IPS-20b (cell line): ENCODE measurements around the gene GLT6D1.
"Not testable (repeated sequence)": the region's sequence is repeated elsewhere in the genome, so short reads cannot be mapped to it uniquely, and the experiment has no call there.

Source experiments
- H3K27ac ChIP-seq: one replicate; pipeline ENCODE4 v1.5.1; 2013; ENCODE audit warnings: low read length
- H3K27me3 ChIP-seq: 2 replicates; pipeline ENCODE4 v1.6.1; 2013; ENCODE audit warnings: mild to moderate bottlenecking, low read length, inconsistent platforms; ENCODE audit not compliant: insufficient read depth
- H3K36me3 ChIP-seq: 2 replicates; pipeline ENCODE4 v1.6.1; 2013; ENCODE audit warnings: low read depth, mild to moderate bottlenecking, inconsistent platforms, low read length, moderate library complexity; ENCODE audit not compliant: insufficient read depth
- H3K4me1 ChIP-seq: 2 replicates; pipeline ENCODE4 v1.6.1; 2013; ENCODE audit warnings: mild to moderate bottlenecking, control low read depth, inconsistent platforms, low read length, moderate library complexity; ENCODE audit not compliant: insufficient read depth
- H3K4me3 ChIP-seq: 2 replicates; pipeline ENCODE4 v1.5.1; 2013; ENCODE audit warnings: mild to moderate bottlenecking, low read length, inconsistent platforms
- H3K9ac ChIP-seq: 2 replicates; pipeline ENCODE4 v1.6.1; 2013; ENCODE audit warnings: low read depth, mild to moderate bottlenecking, inconsistent platforms, low read length, moderate library complexity
- H3K9me3 ChIP-seq: 2 replicates; pipeline ENCODE4 v1.6.1; 2013; ENCODE audit warnings: mild to moderate bottlenecking, low read depth, low read length, inconsistent platforms; ENCODE audit not compliant: insufficient read depth

The GLT6D1 gene

GRCh38 chr9:135673941-135674340 lies 34.6 kb upstream of the GLT6D1 start:
- Histone ChIP-seq H3K9me3 (no peaks in the 10 kb centered on the region), H3K4me1 (no peaks in the 10 kb centered on the region), H3K9ac (no peak overlapping the region), H3K27me3 (no peaks in the 10 kb centered on the region), H3K36me3 (no peaks in the 10 kb centered on the region), H3K27ac (no peak overlapping the region), H3K4me3 (no peak overlapping the region)

GRCh38 chr9:135672786-135673185 lies 33.4 kb upstream of the GLT6D1 start:
- not testable (repeated sequence) for H3K27ac ChIP-seq, H3K27me3 ChIP-seq, H3K4me3 ChIP-seq, H3K9me3 ChIP-seq, H3K9ac ChIP-seq, H3K4me1 ChIP-seq, H3K36me3 ChIP-seq

GRCh38 chr9:135671591-135672041 lies 32.3 kb upstream of the GLT6D1 start:
- no peaks in the 10 kb centered on the region for H3K36me3 ChIP-seq
- no peaks in the 10 kb centered on the region for H3K27me3 ChIP-seq
- peaks cover 5% of the 10 kb centered on the region for H3K9me3 ChIP-seq
- peak overlapping the region; percentile 54; the same call in 1 of the 2 replicates for H3K4me3 ChIP-seq
- no peaks in the 10 kb centered on the region for H3K4me1 ChIP-seq
- H3K9ac ChIP-seq, result no peak overlapping the region
- no peak overlapping the region for H3K27ac ChIP-seq

- Histone ChIP-seq H3K9ac (no peak overlapping the region), H3K4me3 (no peak overlapping the region), H3K36me3 (no peaks in the 10 kb centered on the region), H3K27me3 (no peaks in the 10 kb centered on the region), H3K9me3 (peaks cover 5% of the 10 kb centered on the region), H3K4me1 (no peaks in the 10 kb centered on the region; the same call in 1 of the 2 replicates), H3K27ac (no peak overlapping the region)
Measured at GRCh38 chr9:135670721-135671590, 31.6 kb upstream of the GLT6D1 start.

- no peaks in the 10 kb centered on the region; the same call in 1 of the 2 replicates for H3K4me1 ChIP-seq
- H3K27ac ChIP-seq, result no peak overlapping the region
- no peak overlapping the region for H3K9ac ChIP-seq
- H3K36me3 ChIP-seq, result no peaks in the 10 kb centered on the region
- peaks cover 5% of the 10 kb centered on the region for H3K9me3 ChIP-seq
- no peaks in the 10 kb centered on the region for H3K27me3 ChIP-seq
- no peak overlapping the region for H3K4me3 ChIP-seq
Measured at GRCh38 chr9:135669616-135670285, 30.4 kb upstream of the GLT6D1 start.

GRCh38 chr9:135669018-135669417 lies 29.7 kb upstream of the GLT6D1 start:
- not testable (repeated sequence) for H3K27ac ChIP-seq, H3K4me3 ChIP-seq, H3K9ac ChIP-seq, H3K9me3 ChIP-seq, H3K27me3 ChIP-seq, H3K36me3 ChIP-seq, H3K4me1 ChIP-seq

GRCh38 chr9:135667463-135668001 lies 28.2 kb upstream of the GLT6D1 start:
- H3K4me3 ChIP-seq, result no peak overlapping the region
- no peak overlapping the region for H3K27ac ChIP-seq
- H3K36me3 ChIP-seq, result no peaks in the 10 kb centered on the region
- no peaks in the 10 kb centered on the region; the same call in 1 of the 2 replicates for H3K4me1 ChIP-seq
- no peaks in the 10 kb centered on the region for H3K27me3 ChIP-seq
- no peak overlapping the region for H3K9ac ChIP-seq
- H3K9me3 ChIP-seq, result peaks cover 5% of the 10 kb centered on the region

- Histone ChIP-seq H3K27ac (no peak overlapping the region), H3K36me3 (no peaks in the 10 kb centered on the region), H3K4me3 (no peak overlapping the region), H3K4me1 (peaks cover 3% of the 10 kb centered on the region), H3K9ac (no peak overlapping the region), H3K9me3 (peaks cover 5% of the 10 kb centered on the region), H3K27me3 (no peaks in the 10 kb centered on the region)
Measured at GRCh38 chr9:135666534-135667462, 27.5 kb upstream of the GLT6D1 start.

- Histone ChIP-seq H3K9ac (no peak overlapping the region), H3K4me3 (no peak overlapping the region), H3K27ac (no peak overlapping the region), H3K4me1 (peaks cover 3% of the 10 kb centered on the region), H3K36me3 (no peaks in the 10 kb centered on the region), H3K27me3 (no peaks in the 10 kb centered on the region), H3K9me3 (peaks cover 5% of the 10 kb centered on the region)
Measured at GRCh38 chr9:135665795-135666189, 26.5 kb upstream of the GLT6D1 start.

- Histone ChIP-seq H3K9ac (no peak overlapping the region), H3K9me3 (peaks cover 5% of the 10 kb centered on the region), H3K27ac (no peak overlapping the region), H3K27me3 (no peaks in the 10 kb centered on the region), H3K4me3 (no peak overlapping the region), H3K4me1 (peaks cover 3% of the 10 kb centered on the region), H3K36me3 (no peaks in the 10 kb centered on the region)
Measured at GRCh38 chr9:135664801-135665794, 25.8 kb upstream of the GLT6D1 start.
